MCF 10A (cell line): ENCODE measurements around the gene GPR61. TPM values are rescaled to one million over a fixed set of nuclear protein-coding genes. Genes with fewer than 3 reads are reported as not detected.

Experiments used
- BruUV-seq: library from RNA; stranded (reverse); fragments of 400-500 nt; replicated peaks from 2 replicates; lab custom pipeline; 2021; lab: Mats Ljungman, UMichigan
- CTCF ChIA-PET: fragments of 300-600 bp; sonication (Branson Sonifier 250); formaldehyde crosslinking; extraction: SDS; loops from one replicate; lab custom pipeline; 2021; ENCODE audit warnings: antibody characterized with exemption, inconsistent platforms; lab: Yijun Ruan, JAX
- POLR2A ChIA-PET: fragments of 300-600, 350-650 bp; sonication (Branson Sonifier 250); formaldehyde crosslinking; extraction: SDS; loops from one replicate; lab custom pipeline; 2020; ENCODE audit warnings: antibody characterized with exemption, inconsistent platforms; lab: Yijun Ruan, JAX
- DNase-seq: peaks from one replicate; pipeline ENCODE4 v3.0.0-alpha.2; 2018; ENCODE audit not compliant: unreplicated experiment
- H3K27ac Mint-ChIP-seq: one replicate; pipeline ENCODE4 v1.8.0; 2022; ENCODE audit warnings: mild to moderate bottlenecking, low read depth, mixed read lengths; ENCODE audit not compliant: unreplicated experiment
- H3K27me3 Mint-ChIP-seq: one replicate; pipeline ENCODE4 v1.8.0; 2022; ENCODE audit warnings: mixed read lengths; ENCODE audit not compliant: insufficient read depth, unreplicated experiment
- H3K36me3 Mint-ChIP-seq: one replicate; pipeline ENCODE4 v1.8.0; 2022; ENCODE audit warnings: mild to moderate bottlenecking, moderate library complexity, mixed read lengths; ENCODE audit not compliant: insufficient read depth, unreplicated experiment
- H3K4me1 Mint-ChIP-seq: one replicate; pipeline ENCODE4 v1.8.0; 2022; ENCODE audit warnings: mixed read lengths; ENCODE audit not compliant: insufficient read depth, unreplicated experiment
- H3K4me3 Mint-ChIP-seq: one replicate; pipeline ENCODE4 v1.8.0; 2022; ENCODE audit warnings: mild to moderate bottlenecking, moderate library complexity, mixed read lengths; ENCODE audit not compliant: unreplicated experiment
- H3K9me3 Mint-ChIP-seq: one replicate; pipeline ENCODE4 v1.8.0; 2022; ENCODE audit warnings: mixed read lengths; ENCODE audit not compliant: unreplicated experiment
- intact Hi-C: fragments of 100-400 bp; cut with micrococcal nuclease; formaldehyde crosslinking; loops from 2 replicates; pipeline ENCODE4 v1.14.1; 2022
- total RNA-seq: library from RNA; stranded (reverse); gene quantifications from 2 replicates; pipeline ENCODE4 v1.2.3, GENCODE V29; 2022
- TF ChIP-seq, protein P1 (sequence below): fragments of 200-600 bp; IDR thresholded peaks from one replicate; pipeline ENCODE4 v1.8.0; 2022; ENCODE audit warnings: antibody characterized with exemption, mild to moderate bottlenecking; ENCODE audit not compliant: unreplicated experiment

The GPR61 gene
- total RNA-seq, 1 experiment from 2014 or later = not detected

DNA sequence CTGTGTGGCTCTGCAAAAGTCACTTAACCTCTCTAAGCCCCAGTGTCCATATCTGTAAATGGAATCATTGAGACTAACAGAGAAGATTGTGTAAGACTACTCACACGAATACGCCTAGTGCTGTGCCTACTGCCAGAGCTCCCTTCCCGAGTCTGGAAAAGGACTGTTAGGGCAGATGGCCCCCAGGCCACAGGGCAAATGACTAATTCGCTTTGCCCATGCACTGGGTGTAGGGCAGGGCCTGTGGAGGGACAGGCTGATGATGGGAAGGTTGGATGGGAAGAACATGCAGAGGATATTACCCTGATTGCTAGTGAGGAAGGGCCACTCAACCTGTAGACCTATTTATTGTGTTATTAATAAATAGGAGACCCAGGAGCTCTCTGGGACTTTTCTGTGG is 4.2 kb upstream of the GPR61 start:
- no peaks in the 10 kb centered on the region for H3K9me3 Mint-ChIP-seq
- no peaks in the 10 kb centered on the region for H3K36me3 Mint-ChIP-seq
- H3K27ac Mint-ChIP-seq = no peak overlapping the region
- no peaks in the 10 kb centered on the region for H3K4me1 Mint-ChIP-seq
- no peak for DNase-seq
- H3K4me3 Mint-ChIP-seq = no peak overlapping the region
- TF ChIP-seq, protein P1, sequence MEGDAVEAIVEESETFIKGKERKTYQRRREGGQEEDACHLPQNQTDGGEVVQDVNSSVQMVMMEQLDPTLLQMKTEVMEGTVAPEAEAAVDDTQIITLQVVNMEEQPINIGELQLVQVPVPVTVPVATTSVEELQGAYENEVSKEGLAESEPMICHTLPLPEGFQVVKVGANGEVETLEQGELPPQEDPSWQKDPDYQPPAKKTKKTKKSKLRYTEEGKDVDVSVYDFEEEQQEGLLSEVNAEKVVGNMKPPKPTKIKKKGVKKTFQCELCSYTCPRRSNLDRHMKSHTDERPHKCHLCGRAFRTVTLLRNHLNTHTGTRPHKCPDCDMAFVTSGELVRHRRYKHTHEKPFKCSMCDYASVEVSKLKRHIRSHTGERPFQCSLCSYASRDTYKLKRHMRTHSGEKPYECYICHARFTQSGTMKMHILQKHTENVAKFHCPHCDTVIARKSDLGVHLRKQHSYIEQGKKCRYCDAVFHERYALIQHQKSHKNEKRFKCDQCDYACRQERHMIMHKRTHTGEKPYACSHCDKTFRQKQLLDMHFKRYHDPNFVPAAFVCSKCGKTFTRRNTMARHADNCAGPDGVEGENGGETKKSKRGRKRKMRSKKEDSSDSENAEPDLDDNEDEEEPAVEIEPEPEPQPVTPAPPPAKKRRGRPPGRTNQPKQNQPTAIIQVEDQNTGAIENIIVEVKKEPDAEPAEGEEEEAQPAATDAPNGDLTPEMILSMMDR = no peak
- intact Hi-C loops = loop anchor here (10.0 kb wide), 1 partner anchor 341 kb away; no protein-coding TSS in a partner anchor
- BruUV-seq = no TSS peak
- ChIA-PET POLR2A (interaction anchor here (0.7 kb wide), 1 partner anchor 11 kb away, joined by 3 read pairs; no protein-coding TSS in a partner anchor), CTCF (interaction anchor here (0.7 to 26.1 kb wide), 7 partner anchors 10 to 449 kb away, joined by 3 to 1071 read pairs (median 4); partner anchors contain the start of genes AHCYL1, AMIGO1, ATXN7L2 and CYB561D1)
- H3K27me3 Mint-ChIP-seq = no peaks in the 10 kb centered on the region

DNA sequence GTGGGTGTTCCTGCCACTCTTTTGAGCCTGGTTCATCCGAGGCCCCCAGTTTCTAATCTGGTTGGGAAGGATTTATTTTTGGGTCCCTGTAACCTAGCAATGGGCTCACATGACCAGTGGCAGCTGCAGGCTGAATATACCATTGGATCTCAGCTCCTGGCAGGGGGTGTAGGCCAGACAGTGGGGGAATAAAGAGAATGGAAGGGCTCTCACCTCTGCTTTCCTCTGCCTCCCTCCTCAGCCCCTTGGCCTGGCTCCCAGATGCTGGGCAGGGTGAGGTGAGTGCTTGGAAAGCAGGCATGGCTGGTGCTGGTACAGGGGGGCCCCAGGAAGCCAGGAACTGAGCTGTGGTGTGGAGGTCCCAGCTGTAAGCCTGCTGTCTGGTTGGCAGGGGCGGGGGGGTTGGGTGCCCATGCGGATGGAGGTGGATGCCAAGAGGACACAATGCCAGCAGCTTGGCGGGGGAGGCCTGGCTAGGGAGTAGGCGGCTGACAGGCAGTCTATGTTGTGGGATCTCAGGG is 3.6 kb upstream of the GPR61 start:
- POLR2A ChIA-PET = no interaction called here

DNA sequence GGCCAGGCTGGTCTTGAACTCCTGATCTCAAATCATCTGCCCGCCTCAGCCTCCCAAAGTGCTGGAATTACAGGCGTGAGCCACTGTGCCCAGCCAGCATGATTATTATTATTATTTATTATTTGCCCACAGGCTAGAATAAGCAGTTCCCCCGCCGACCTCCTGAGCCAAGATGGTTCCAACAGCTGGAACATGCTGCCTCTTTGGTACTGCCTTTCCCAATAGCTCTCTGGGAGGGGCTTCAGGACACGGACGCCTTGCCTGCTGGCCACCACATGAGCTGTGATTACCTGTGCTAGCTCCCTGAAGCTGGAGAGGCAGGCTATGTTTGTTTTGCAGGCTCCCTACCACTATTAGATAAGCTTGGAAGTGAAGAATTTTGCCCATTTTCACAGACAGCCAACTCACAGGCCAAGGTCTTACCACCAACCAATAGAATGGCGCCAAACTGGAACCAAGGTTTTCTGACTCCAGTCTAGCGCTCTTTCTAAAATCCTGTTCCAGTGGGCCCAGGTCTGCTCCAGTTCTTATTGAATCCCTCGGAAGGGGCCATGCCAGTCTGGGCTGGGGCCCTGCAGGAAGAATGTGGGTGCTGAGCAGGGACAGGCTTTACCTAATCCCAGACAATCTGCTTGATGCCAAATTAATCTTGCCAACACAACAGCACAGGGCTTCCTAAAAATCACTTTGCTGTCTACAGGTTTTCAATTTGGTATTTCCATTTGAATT is 2.1 kb upstream of the GPR61 start:
- no peak for DNase-seq
- Mint-ChIP-seq H3K27me3 (no peaks in the 10 kb centered on the region), H3K36me3 (no peaks in the 10 kb centered on the region), H3K9me3 (no peaks in the 10 kb centered on the region), H3K27ac (no peak overlapping the region), H3K4me3 (no peak overlapping the region), H3K4me1 (no peaks in the 10 kb centered on the region)
- intact Hi-C loops = loop anchor here (10.0 kb wide), 1 partner anchor 343 kb away; no protein-coding TSS in a partner anchor
- ChIA-PET POLR2A (interaction anchor here (0.7 kb wide), 1 partner anchor 53 kb away, joined by 5 read pairs; no protein-coding TSS in a partner anchor), CTCF (interaction anchor here (0.6 to 26.1 kb wide), 4 partner anchors 9 to 447 kb away, joined by 3 to 1071 read pairs (median 8); partner anchors contain the start of genes AHCYL1, AMIGO1, ATXN7L2 and CYB561D1)
- TF ChIP-seq, protein P1 = no peak
- BruUV-seq = no TSS peak

More for the DNA sequence above, 3.6 kb upstream of the GPR61 start:
- no peak for DNase-seq
- Mint-ChIP-seq H3K27me3 (no peaks in the 10 kb centered on the region), H3K4me1 (no peaks in the 10 kb centered on the region), H3K4me3 (no peak overlapping the region), H3K27ac (no peak overlapping the region), H3K9me3 (no peaks in the 10 kb centered on the region), H3K36me3 (no peaks in the 10 kb centered on the region)
- TF ChIP-seq, protein P1 = no peak
- intact Hi-C loops = loop anchor here (10.0 kb wide), 1 partner anchor 341 kb away; no protein-coding TSS in a partner anchor
- CTCF ChIA-PET = interaction anchor here (0.6 to 26.1 kb wide), 6 partner anchors 9 to 448 kb away, joined by 3 to 1071 read pairs (median 4); partner anchors contain the start of genes AHCYL1, AMIGO1, ATXN7L2 and CYB561D1
- BruUV-seq = no TSS peak
